Inflammatory macrophage treated with lipopolysaccharide for 4 hours (primary cell): ENCODE results near the gene WASF3.
"Not testable (repeated sequence)": the region's sequence is repeated elsewhere in the genome, so short reads cannot be mapped to it uniquely, and the experiment has no call there.

ENCODE experiments used
- DNase-seq: peaks from one replicate; pipeline ENCODE4 v3.0.0-alpha.2; 2020

The WASF3 gene

GRCh38 chr13:26591672-26592071, 34.2 kb downstream of the WASF3 start:
- no peak for DNase-seq

GRCh38 chr13:26593661-26594060, 36.2 kb downstream of the WASF3 start:
- DNase-seq: no peak

GRCh38 chr13:26594363-26594762, 36.9 kb downstream of the WASF3 start:
- no peak for DNase-seq

GRCh38 chr13:26596458-26596857, 39.0 kb downstream of the WASF3 start:
- no peak for DNase-seq

- no peak for DNase-seq
Measured at GRCh38 chr13:26599403-26599802, 41.9 kb downstream of the WASF3 start.

- DNase-seq: no peak
Measured at GRCh38 chr13:26599860-26600259, 42.4 kb downstream of the WASF3 start.

- DNase-seq: no peak
Measured at GRCh38 chr13:26600343-26600742, 42.9 kb downstream of the WASF3 start.

- no peak for DNase-seq
Measured at GRCh38 chr13:26601669-26602068, 44.2 kb downstream of the WASF3 start.

GRCh38 chr13:26602783-26603182, 45.3 kb downstream of the WASF3 start:
- no peak for DNase-seq

- DNase-seq: no peak
Measured at GRCh38 chr13:26604784-26605545, 47.5 kb downstream of the WASF3 start.

- no peak for DNase-seq
Measured at GRCh38 chr13:26605845-26606244, 48.4 kb downstream of the WASF3 start.

- DNase-seq: no peak
Measured at GRCh38 chr13:26606631-26607030, 49.1 kb downstream of the WASF3 start.

- no peak for DNase-seq
Measured at GRCh38 chr13:26614721-26615120, 57.2 kb downstream of the WASF3 start.

- no peak for DNase-seq
Measured at GRCh38 chr13:26616126-26616525, 58.6 kb downstream of the WASF3 start.

- DNase-seq: no peak
Measured at GRCh38 chr13:26618726-26619125, 61.2 kb downstream of the WASF3 start.

- DNase-seq: no peak
Measured at GRCh38 chr13:26619358-26619757, 61.9 kb downstream of the WASF3 start.

- DNase-seq: no peak
Measured at GRCh38 chr13:26621731-26622401, 64.4 kb downstream of the WASF3 start.

GRCh38 chr13:26623125-26623524, 65.6 kb downstream of the WASF3 start:
- DNase-seq: no peak

- no peak for DNase-seq
Measured at GRCh38 chr13:26624572-26624971, 67.1 kb downstream of the WASF3 start.

GRCh38 chr13:26626271-26626670, 68.8 kb downstream of the WASF3 start:
- no peak for DNase-seq

GRCh38 chr13:26628706-26629105, 71.2 kb downstream of the WASF3 start:
- no peak for DNase-seq

- no peak for DNase-seq
Measured at GRCh38 chr13:26629260-26629825, 71.9 kb downstream of the WASF3 start.

- not testable (repeated sequence) for DNase-seq
Measured at GRCh38 chr13:26635634-26636033, 78.2 kb downstream of the WASF3 start.

GRCh38 chr13:26636073-26636472, 78.6 kb downstream of the WASF3 start:
- not testable (repeated sequence) for DNase-seq
